Measurements from ENCODE around the gene ADGB.
"Not testable (repeated sequence)": the region's sequence is repeated elsewhere in the genome, so short reads cannot be mapped to it uniquely, and the experiment has no call there.

Gene ADGB

GRCh38 chr6:146790561-146791091, 191.9 kb downstream of the ADGB start:
- H3K36me3 ChIP-seq (ENCODE audit: insufficient read depth, low read length): no peaks in the 10 kb centered on the region
- no peaks in the 10 kb centered on the region for H3K4me1 ChIP-seq (ENCODE audit: control insufficient read depth, insufficient read depth, low read length, unreplicated experiment)
- no peak overlapping the region for H3K27ac ChIP-seq (ENCODE audit: low read depth, low read length)
- H2AFZ ChIP-seq (ENCODE audit: low read length, unreplicated experiment): no peak overlapping the region
- no peaks in the 10 kb centered on the region for H3K27me3 ChIP-seq (ENCODE audit: insufficient read depth, low read length)
- no peak overlapping the region for H3K4me3 ChIP-seq (ENCODE audit: low read depth, low read length)
- no peaks in the 10 kb centered on the region for H3K79me2 ChIP-seq (ENCODE audit: control insufficient read depth, insufficient read depth, low read length, unreplicated experiment)

GRCh38 chr6:146791930-146792329, 193.2 kb downstream of the ADGB start:
- Histone ChIP-seq H3K79me2 (ENCODE audit: control insufficient read depth, insufficient read depth, low read length, unreplicated experiment) (no peaks in the 10 kb centered on the region), H2AFZ (ENCODE audit: low read length, unreplicated experiment) (no peak overlapping the region), H3K27me3 (ENCODE audit: insufficient read depth, low read length) (no peaks in the 10 kb centered on the region), H3K4me1 (ENCODE audit: control insufficient read depth, insufficient read depth, low read length, unreplicated experiment) (no peaks in the 10 kb centered on the region), H3K4me3 (ENCODE audit: low read depth, low read length) (no peak overlapping the region), H3K36me3 (ENCODE audit: insufficient read depth, low read length) (no peaks in the 10 kb centered on the region), H3K27ac (ENCODE audit: low read depth, low read length) (no peak overlapping the region)

- H3K79me2 ChIP-seq (ENCODE audit: control insufficient read depth, insufficient read depth, low read length, unreplicated experiment); H3K27ac ChIP-seq (ENCODE audit: low read depth, low read length); H3K4me3 ChIP-seq (ENCODE audit: low read depth, low read length); H3K36me3 ChIP-seq (ENCODE audit: insufficient read depth, low read length); H2AFZ ChIP-seq (ENCODE audit: low read length, unreplicated experiment); H3K27me3 ChIP-seq (ENCODE audit: insufficient read depth, low read length); H3K4me1 ChIP-seq (ENCODE audit: control insufficient read depth, insufficient read depth, low read length, unreplicated experiment): not testable (repeated sequence)
Observed at GRCh38 chr6:146793218-146793617, 194.4 kb downstream of the ADGB start.

GRCh38 chr6:146795479-146796133, 196.8 kb downstream of the ADGB start:
- H3K27me3 ChIP-seq (ENCODE audit: insufficient read depth, low read length): no peaks in the 10 kb centered on the region
- no peaks in the 10 kb centered on the region for H3K4me1 ChIP-seq (ENCODE audit: control insufficient read depth, insufficient read depth, low read length, unreplicated experiment)
- H3K27ac ChIP-seq (ENCODE audit: low read depth, low read length): no peak overlapping the region
- H2AFZ ChIP-seq (ENCODE audit: low read length, unreplicated experiment): no peak overlapping the region
- H3K79me2 ChIP-seq (ENCODE audit: control insufficient read depth, insufficient read depth, low read length, unreplicated experiment): no peaks in the 10 kb centered on the region
- H3K36me3 ChIP-seq (ENCODE audit: insufficient read depth, low read length): no peaks in the 10 kb centered on the region
- no peak overlapping the region for H3K4me3 ChIP-seq (ENCODE audit: low read depth, low read length)

- peak overlapping the region; percentile 95 for H2AFZ ChIP-seq (ENCODE audit: low read length, unreplicated experiment)
- H3K27ac ChIP-seq (ENCODE audit: low read depth, low read length); H3K36me3 ChIP-seq (ENCODE audit: insufficient read depth, low read length); H3K4me3 ChIP-seq (ENCODE audit: low read depth, low read length); H3K4me1 ChIP-seq (ENCODE audit: control insufficient read depth, insufficient read depth, low read length, unreplicated experiment); H3K27me3 ChIP-seq (ENCODE audit: insufficient read depth, low read length); H3K79me2 ChIP-seq (ENCODE audit: control insufficient read depth, insufficient read depth, low read length, unreplicated experiment): not testable (repeated sequence)
Observed at GRCh38 chr6:146803167-146803566, 204.4 kb downstream of the ADGB start.

- Histone ChIP-seq H3K27ac (ENCODE audit: low read depth, low read length) (no peak overlapping the region), H3K4me1 (ENCODE audit: control insufficient read depth, insufficient read depth, low read length, unreplicated experiment) (no peaks in the 10 kb centered on the region), H3K36me3 (ENCODE audit: insufficient read depth, low read length) (no peaks in the 10 kb centered on the region), H3K27me3 (ENCODE audit: insufficient read depth, low read length) (no peaks in the 10 kb centered on the region), H3K79me2 (ENCODE audit: control insufficient read depth, insufficient read depth, low read length, unreplicated experiment) (no peaks in the 10 kb centered on the region), H3K4me3 (ENCODE audit: low read depth, low read length) (no peak overlapping the region), H2AFZ (ENCODE audit: low read length, unreplicated experiment) (peak overlapping the region; percentile 95)
Observed at GRCh38 chr6:146803601-146804000, 204.8 kb downstream of the ADGB start.

GRCh38 chr6:146805546-146806325, 207.0 kb downstream of the ADGB start:
- no peaks in the 10 kb centered on the region for H3K36me3 ChIP-seq (ENCODE audit: insufficient read depth, low read length)
- H3K4me1 ChIP-seq (ENCODE audit: control insufficient read depth, insufficient read depth, low read length, unreplicated experiment): no peaks in the 10 kb centered on the region
- H2AFZ ChIP-seq (ENCODE audit: low read length, unreplicated experiment): no peak overlapping the region
- no peak overlapping the region for H3K4me3 ChIP-seq (ENCODE audit: low read depth, low read length)
- no peak overlapping the region for H3K27ac ChIP-seq (ENCODE audit: low read depth, low read length)
- no peaks in the 10 kb centered on the region for H3K79me2 ChIP-seq (ENCODE audit: control insufficient read depth, insufficient read depth, low read length, unreplicated experiment)
- H3K27me3 ChIP-seq (ENCODE audit: insufficient read depth, low read length): no peaks in the 10 kb centered on the region

GRCh38 chr6:146809014-146809413, 210.2 kb downstream of the ADGB start:
- H2AFZ ChIP-seq (ENCODE audit: low read length, unreplicated experiment); H3K36me3 ChIP-seq (ENCODE audit: insufficient read depth, low read length); H3K27me3 ChIP-seq (ENCODE audit: insufficient read depth, low read length); H3K27ac ChIP-seq (ENCODE audit: low read depth, low read length); H3K4me3 ChIP-seq (ENCODE audit: low read depth, low read length); H3K79me2 ChIP-seq (ENCODE audit: control insufficient read depth, insufficient read depth, low read length, unreplicated experiment): not testable (repeated sequence)
- H3K4me1 ChIP-seq (ENCODE audit: control insufficient read depth, insufficient read depth, low read length, unreplicated experiment): peaks cover 19% of the 10 kb centered on the region

- peak overlapping the region; percentile 49 for H3K4me3 ChIP-seq (ENCODE audit: low read depth, low read length)
- H3K36me3 ChIP-seq (ENCODE audit: insufficient read depth, low read length); H3K27me3 ChIP-seq (ENCODE audit: insufficient read depth, low read length); H3K79me2 ChIP-seq (ENCODE audit: control insufficient read depth, insufficient read depth, low read length, unreplicated experiment): not testable (repeated sequence)
- H3K27ac ChIP-seq (ENCODE audit: low read depth, low read length): peak overlapping the region; percentile 82
- H3K4me1 ChIP-seq (ENCODE audit: control insufficient read depth, insufficient read depth, low read length, unreplicated experiment): peaks cover 28% of the 10 kb centered on the region
- H2AFZ ChIP-seq (ENCODE audit: low read length, unreplicated experiment): peak overlapping the region; percentile 5
Observed at GRCh38 chr6:146812811-146813321, 214.1 kb downstream of the ADGB start.

GRCh38 chr6:146813554-146813953, 214.8 kb downstream of the ADGB start:
- H3K4me1 ChIP-seq (ENCODE audit: control insufficient read depth, insufficient read depth, low read length, unreplicated experiment): peaks cover 28% of the 10 kb centered on the region
- H3K27me3 ChIP-seq (ENCODE audit: insufficient read depth, low read length): no peaks in the 10 kb centered on the region
- peak overlapping the region; percentile 18 for H2AFZ ChIP-seq (ENCODE audit: low read length, unreplicated experiment)
- no peaks in the 10 kb centered on the region for H3K36me3 ChIP-seq (ENCODE audit: insufficient read depth, low read length)
- peak overlapping the region; percentile 49 for H3K4me3 ChIP-seq (ENCODE audit: low read depth, low read length)
- H3K79me2 ChIP-seq (ENCODE audit: control insufficient read depth, insufficient read depth, low read length, unreplicated experiment): no peaks in the 10 kb centered on the region
- H3K27ac ChIP-seq (ENCODE audit: low read depth, low read length): peak overlapping the region; percentile 82
